ENCODE results near the gene SHMT1. TPM values are rescaled to one million over a fixed set of nuclear protein-coding genes. Genes with fewer than 3 reads are reported as not detected.

SHMT1 gene
- total RNA-seq, 2 experiments from 2014 or later, result 60.3 to 66.5 TPM

GRCh38 chr17:18281788-18282187, 81.6 kb downstream of the SHMT1 start:
- ATAC-seq (no peak), DNase-seq (no peak)
- Mint-ChIP-seq H3K27me3 (no peaks in the 10 kb centered on the region), H3K27ac (no peak overlapping the region), H3K4me1 (no peaks in the 10 kb centered on the region), H3K9me3 (ENCODE audit: low read depth) (no peaks in the 10 kb centered on the region), H3K36me3 (peaks cover 54% of the 10 kb centered on the region), H3K4me3 (no peak overlapping the region)
- CTCF ChIA-PET, result interaction anchor here (0.6 kb wide), 1 partner anchor 64 kb away, joined by 3 read pairs; no protein-coding TSS in a partner anchor

GRCh38 chr17:18280766-18281371, 82.5 kb downstream of the SHMT1 start:
- DNase-seq (no peak), ATAC-seq (no peak)
- no peak overlapping the region for H3K4me3 Mint-ChIP-seq
- H3K27me3 Mint-ChIP-seq, result no peaks in the 10 kb centered on the region
- H3K4me1 Mint-ChIP-seq, result no peaks in the 10 kb centered on the region
- H3K27ac Mint-ChIP-seq, result no peak overlapping the region
- no peaks in the 10 kb centered on the region for H3K9me3 Mint-ChIP-seq (ENCODE audit: low read depth)
- peaks cover 56% of the 10 kb centered on the region for H3K36me3 Mint-ChIP-seq
- CTCF ChIA-PET, result no interaction called here

DNA sequence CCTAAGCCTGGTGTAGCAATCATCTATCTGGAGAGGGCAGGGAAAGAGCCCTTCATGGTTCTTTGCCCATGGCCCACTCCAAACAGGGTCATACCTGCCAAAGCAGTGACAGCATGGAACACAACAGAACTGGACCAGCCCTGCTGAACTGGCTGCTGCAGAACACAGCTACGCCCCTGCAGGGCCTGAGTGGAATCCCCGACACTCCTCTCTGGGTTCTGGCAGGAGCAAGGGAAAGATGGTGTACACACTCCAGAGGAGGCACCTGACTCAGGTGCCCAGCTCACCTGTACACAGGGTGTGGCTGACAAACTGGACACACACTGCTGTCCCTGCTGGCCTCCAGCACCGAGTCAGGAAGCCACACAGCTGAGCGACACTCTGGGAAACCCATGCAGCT, 83.1 kb downstream of the SHMT1 start:
- Mint-ChIP-seq H3K4me1 (no peaks in the 10 kb centered on the region), H3K27ac (no peak overlapping the region), H3K9me3 (ENCODE audit: low read depth) (no peaks in the 10 kb centered on the region), H3K4me3 (no peak overlapping the region), H3K27me3 (no peaks in the 10 kb centered on the region), H3K36me3 (peaks cover 53% of the 10 kb centered on the region)
- no peak for DNase-seq
- ATAC-seq, result no peak
- CTCF ChIA-PET, result no interaction called here

DNA sequence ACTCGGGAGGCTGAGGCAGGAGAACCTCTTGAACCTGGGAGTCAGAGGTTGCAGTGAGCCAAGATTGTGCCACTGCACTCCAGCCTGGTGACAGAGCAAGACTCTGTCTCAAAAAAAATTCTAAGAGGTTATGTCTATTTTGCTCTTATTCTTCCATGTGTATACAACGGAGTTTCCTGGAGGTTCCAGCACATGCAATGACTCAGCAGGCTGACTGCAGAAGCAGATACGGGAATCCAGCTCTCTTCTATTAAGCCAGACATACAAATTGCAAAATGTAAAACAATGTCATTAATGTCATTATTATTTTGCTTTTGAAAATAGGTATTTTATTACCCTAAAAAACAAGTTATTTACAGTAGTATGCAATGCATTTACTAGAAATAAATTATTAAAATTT, 84.5 kb downstream of the SHMT1 start:
- Mint-ChIP-seq H3K36me3 (peaks cover 44% of the 10 kb centered on the region), H3K9me3 (ENCODE audit: low read depth) (no peaks in the 10 kb centered on the region), H3K4me1 (no peaks in the 10 kb centered on the region), H3K27me3 (no peaks in the 10 kb centered on the region), H3K4me3 (no peak overlapping the region), H3K27ac (no peak overlapping the region)
- no peak for DNase-seq
- CTCF ChIA-PET, result no interaction called here
- ATAC-seq, result no peak

Small RNA genes lying within 50 kb of the gene (microRNA-seq; reads per million reads assigned to microRNA genes)
- not detected for gene MIR6778

Other genes with a start within 250 kb of the SHMT1 start
- 100 to 1,000 TPM; 111 to 126 TPM for gene ALKBH5, start 179.7 kb downstream of the SHMT1 start, total RNA-seq
- 10 to 100 TPM; 23.8 to 24.8 TPM for gene LLGL1, start 137.9 kb downstream of the SHMT1 start, total RNA-seq
- 100 to 1,000 TPM; 338 to 357 TPM for gene FLII, start 104.8 kb downstream of the SHMT1 start, total RNA-seq
- 1 to 10 TPM; 8.4 to 10.0 TPM for gene MIEF2, start 102.9 kb downstream of the SHMT1 start, total RNA-seq
- gene TOP3A, start 48.6 kb downstream of the SHMT1 start, total RNA-seq, result 10 to 100 TPM; 75.9 to 78.4 TPM
- gene SMCR8, start 48.3 kb downstream of the SHMT1 start, total RNA-seq, result 10 to 100 TPM; 27.5 to 31.3 TPM
- gene EVPLL, start 14.2 kb upstream of the SHMT1 start, total RNA-seq, result not detected
- gene LGALS9C, start 113.2 kb upstream of the SHMT1 start, total RNA-seq, result 10 to 100 TPM in 1 of 2 experiments, 1 to 10 TPM in 1; 1.1 to 10.7 TPM

Measured in activated CD8-positive, alpha-beta memory T cell treated with anti-CD3 and anti-CD28 coated beads, Interleukin-2, amount 10 ng/mL, durations not matched to agents 7 days and 5 days (primary cell).